ENCODE data around the gene REPS2.

Gene REPS2

GRCh38 chrX:16946361-16946964 lies at the start of gene REPS2:
Gene REPS2, plus strand, starts transcription at chrX:16946658. Its CDS starts 204 bp downstream, at chrX:16946862.
- in situ Hi-C loops (cut with HindIII; ENCODE audit: low pct_ligation_motif_present, low pct_unique_long_range_greater_than_20kb, low sequenced_read_pairs) = no loop called here
- DNase-seq = peak; percentile 55

GRCh38 chrX:16897445-16897844 lies 49.0 kb upstream of the REPS2 start:
- in situ Hi-C loops (cut with HindIII; ENCODE audit: low pct_ligation_motif_present, low pct_unique_long_range_greater_than_20kb, low sequenced_read_pairs) = no loop called here
- no peak for DNase-seq

GRCh38 chrX:16903274-16904022 lies 43.0 kb upstream of the REPS2 start:
- in situ Hi-C loops (cut with HindIII; ENCODE audit: low pct_ligation_motif_present, low pct_unique_long_range_greater_than_20kb, low sequenced_read_pairs) = no loop called here
- no peak for DNase-seq

GRCh38 chrX:16910376-16910775 lies 36.1 kb upstream of the REPS2 start:
- DNase-seq = no peak
- in situ Hi-C loops (cut with HindIII; ENCODE audit: low pct_ligation_motif_present, low pct_unique_long_range_greater_than_20kb, low sequenced_read_pairs) = no loop called here

GRCh38 chrX:16914058-16914457 lies 32.4 kb upstream of the REPS2 start:
- in situ Hi-C loops (cut with HindIII; ENCODE audit: low pct_ligation_motif_present, low pct_unique_long_range_greater_than_20kb, low sequenced_read_pairs) = no loop called here
- no peak for DNase-seq

- DNase-seq = no peak
- in situ Hi-C loops (cut with HindIII; ENCODE audit: low pct_ligation_motif_present, low pct_unique_long_range_greater_than_20kb, low sequenced_read_pairs) = no loop called here
These were observed 29.9 kb upstream of the REPS2 start for GRCh38 chrX:16916561-16916960.

- in situ Hi-C loops (cut with HindIII; ENCODE audit: low pct_ligation_motif_present, low pct_unique_long_range_greater_than_20kb, low sequenced_read_pairs) = no loop called here
- DNase-seq = no peak
These were observed 29.3 kb upstream of the REPS2 start for GRCh38 chrX:16917120-16917519.

- in situ Hi-C loops (cut with HindIII; ENCODE audit: low pct_ligation_motif_present, low pct_unique_long_range_greater_than_20kb, low sequenced_read_pairs) = no loop called here
These were observed 27.5 kb upstream of the REPS2 start for GRCh38 chrX:16918979-16919378.

GRCh38 chrX:16920075-16920474 lies 26.4 kb upstream of the REPS2 start:
- no peak for DNase-seq

More at GRCh38 chrX:16918979-16919378, 27.5 kb upstream of the REPS2 start:
- no peak for DNase-seq

GRCh38 chrX:16923157-16923556 lies 23.3 kb upstream of the REPS2 start:
- DNase-seq = no peak
- in situ Hi-C loops (cut with HindIII; ENCODE audit: low pct_ligation_motif_present, low pct_unique_long_range_greater_than_20kb, low sequenced_read_pairs) = no loop called here

More at GRCh38 chrX:16920075-16920474, 26.4 kb upstream of the REPS2 start:
- in situ Hi-C loops (cut with HindIII; ENCODE audit: low pct_ligation_motif_present, low pct_unique_long_range_greater_than_20kb, low sequenced_read_pairs) = no loop called here

GRCh38 chrX:16924631-16925480 lies 21.6 kb upstream of the REPS2 start:
- no peak for DNase-seq
- in situ Hi-C loops (cut with HindIII; ENCODE audit: low pct_ligation_motif_present, low pct_unique_long_range_greater_than_20kb, low sequenced_read_pairs) = no loop called here

GRCh38 chrX:16930392-16930791 lies 16.1 kb upstream of the REPS2 start:
- DNase-seq = no peak
- in situ Hi-C loops (cut with HindIII; ENCODE audit: low pct_ligation_motif_present, low pct_unique_long_range_greater_than_20kb, low sequenced_read_pairs) = no loop called here

- in situ Hi-C loops (cut with HindIII; ENCODE audit: low pct_ligation_motif_present, low pct_unique_long_range_greater_than_20kb, low sequenced_read_pairs) = no loop called here
- no peak for DNase-seq
These were observed 15.1 kb upstream of the REPS2 start for GRCh38 chrX:16931371-16931770.

- no peak for DNase-seq
- in situ Hi-C loops (cut with HindIII; ENCODE audit: low pct_ligation_motif_present, low pct_unique_long_range_greater_than_20kb, low sequenced_read_pairs) = no loop called here
These were observed 14.4 kb upstream of the REPS2 start for GRCh38 chrX:16931855-16932575.

GRCh38 chrX:16934185-16934584 lies 12.3 kb upstream of the REPS2 start:
- DNase-seq = no peak
- in situ Hi-C loops (cut with HindIII; ENCODE audit: low pct_ligation_motif_present, low pct_unique_long_range_greater_than_20kb, low sequenced_read_pairs) = no loop called here

GRCh38 chrX:16946971-16947562 lies 609 bp downstream of the REPS2 start:
- no peak for DNase-seq
- in situ Hi-C loops (cut with HindIII; ENCODE audit: low pct_ligation_motif_present, low pct_unique_long_range_greater_than_20kb, low sequenced_read_pairs) = no loop called here

- in situ Hi-C loops (cut with HindIII; ENCODE audit: low pct_ligation_motif_present, low pct_unique_long_range_greater_than_20kb, low sequenced_read_pairs) = no loop called here
- DNase-seq = no peak
These were observed 4.0 kb downstream of the REPS2 start for GRCh38 chrX:16950423-16950822.

GRCh38 chrX:16953606-16954211 lies 7.3 kb downstream of the REPS2 start:
- DNase-seq = no peak
- in situ Hi-C loops (cut with HindIII; ENCODE audit: low pct_ligation_motif_present, low pct_unique_long_range_greater_than_20kb, low sequenced_read_pairs) = no loop called here
